ENCODE measurements around the gene INSC.

GRCh38 chr11:15099267-15099666 lies 15.5 kb upstream of the INSC start:
- no peak for TF ChIP-seq EZH2 (IDR thresholded peaks at IDR 0.05; ENCODE audit: insufficient read depth, poor library complexity, severe bottlenecking)
- TF ChIP-seq EZH2phosphoT487 (IDR thresholded peaks at IDR 0.05; ENCODE audit: insufficient read depth, low read depth): no peak

Measured in GM23248 (cell line).